ENCODE results near the gene TNNI3. TPM values are rescaled to one million over a fixed set of nuclear protein-coding genes. Genes with fewer than 3 reads are reported as not detected.

TNNI3 gene
- total and polyA plus RNA-seq, 9 of the 15 experiments (the other 6 are each of a cell fraction or from before 2014, with no cell fraction given): 4.7 to 158 (median 42.0) TPM

DNA sequence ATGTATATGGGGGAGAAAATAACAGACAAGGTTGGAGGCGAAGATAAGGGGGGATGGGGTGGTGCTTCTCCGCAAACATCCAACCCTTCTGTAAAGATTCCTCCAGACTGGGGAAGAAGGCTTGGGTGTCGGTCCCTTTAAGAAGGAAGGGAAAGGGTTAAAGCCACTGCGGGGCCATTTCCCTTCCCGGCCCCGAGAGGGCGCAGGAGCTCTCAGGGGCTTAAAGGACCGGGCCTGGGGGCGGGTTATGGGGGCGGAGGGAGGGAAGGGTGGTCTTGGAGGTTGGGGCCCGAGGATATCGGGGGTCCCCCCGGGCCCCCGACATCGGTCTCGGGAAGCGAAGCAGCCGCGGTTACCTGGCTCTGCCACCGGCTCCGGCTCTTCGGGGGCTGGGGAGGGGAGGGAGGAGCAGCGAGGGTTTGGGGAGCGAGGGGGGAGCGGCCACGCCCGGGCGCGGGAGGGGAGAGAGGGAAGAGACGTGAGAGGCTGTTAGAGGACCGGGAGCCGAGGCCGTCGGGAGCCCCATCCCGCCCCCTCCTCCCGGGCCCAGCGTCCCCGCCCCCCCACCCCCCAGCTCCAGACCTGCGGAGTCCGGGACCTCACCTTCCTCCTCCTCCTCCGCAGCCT is 11.3 kb downstream of the TNNI3 start (continued):
- TF ChIP-seq FOXK2 (conservative IDR thresholded peaks at IDR 0.05 in 1 of 2, IDR thresholded peaks at IDR 0.05 in 1 of 2; ENCODE audit: low read depth in 2 of 2) (no peak), DDX20 (tag; IDR thresholded peaks at IDR 0.05; ENCODE audit: low read depth) (no peak), POLR2B (IDR thresholded peaks at IDR 0.05; ENCODE audit: low read depth, partially characterized antibody) (no peak), ZBTB33 (CRISPR knock-in tag; IDR thresholded peaks at IDR 0.05) (0 out of 2 replicates have a peak, but pooled peaks have one; percentile 15), RBM15 (IDR thresholded peaks at IDR 0.05; ENCODE audit: insufficient read depth, low read length) (no peak), SLC30A9 (CRISPR knock-in tag; IDR thresholded peaks at IDR 0.05) (no peak), KLF16 (IDR thresholded peaks at IDR 0.05) (peak; percentile 66), SPI1 (IDR thresholded peaks at IDR 0.05; ENCODE audit: borderline replicate concordance, low read depth, low read length) (0 out of 2 replicates have a peak, but pooled peaks have one; percentile 1), SRSF7 (optimal IDR thresholded peaks at IDR 0.05; ENCODE audit: low read depth, low read length) (no peak), ZBTB43 (CRISPR knock-in tag; IDR thresholded peaks at IDR 0.05) (no peak), LEF1 (IDR thresholded peaks at IDR 0.05) (peak; percentile 59; the same call in 1 of the 2 replicates), ZBTB7A (IDR thresholded peaks at IDR 0.05; ENCODE audit: borderline replicate concordance, control insufficient read depth, low read depth, low read length) (peak; percentile 96), MTA2 (IDR thresholded peaks at IDR 0.05; ENCODE audit: low read depth) (peak; percentile 29; the same call in 1 of the 2 replicates), ZNF253 (CRISPR knock-in tag; conservative IDR thresholded peaks at IDR 0.05) (no peak), NCOA2 (IDR thresholded peaks at IDR 0.05; ENCODE audit: partially characterized antibody in 2 of 2) (no peak), ZNF79 (CRISPR knock-in tag; IDR thresholded peaks at IDR 0.05; ENCODE audit: low read depth) (no peak)
- TF ChIP-seq, protein P1, sequence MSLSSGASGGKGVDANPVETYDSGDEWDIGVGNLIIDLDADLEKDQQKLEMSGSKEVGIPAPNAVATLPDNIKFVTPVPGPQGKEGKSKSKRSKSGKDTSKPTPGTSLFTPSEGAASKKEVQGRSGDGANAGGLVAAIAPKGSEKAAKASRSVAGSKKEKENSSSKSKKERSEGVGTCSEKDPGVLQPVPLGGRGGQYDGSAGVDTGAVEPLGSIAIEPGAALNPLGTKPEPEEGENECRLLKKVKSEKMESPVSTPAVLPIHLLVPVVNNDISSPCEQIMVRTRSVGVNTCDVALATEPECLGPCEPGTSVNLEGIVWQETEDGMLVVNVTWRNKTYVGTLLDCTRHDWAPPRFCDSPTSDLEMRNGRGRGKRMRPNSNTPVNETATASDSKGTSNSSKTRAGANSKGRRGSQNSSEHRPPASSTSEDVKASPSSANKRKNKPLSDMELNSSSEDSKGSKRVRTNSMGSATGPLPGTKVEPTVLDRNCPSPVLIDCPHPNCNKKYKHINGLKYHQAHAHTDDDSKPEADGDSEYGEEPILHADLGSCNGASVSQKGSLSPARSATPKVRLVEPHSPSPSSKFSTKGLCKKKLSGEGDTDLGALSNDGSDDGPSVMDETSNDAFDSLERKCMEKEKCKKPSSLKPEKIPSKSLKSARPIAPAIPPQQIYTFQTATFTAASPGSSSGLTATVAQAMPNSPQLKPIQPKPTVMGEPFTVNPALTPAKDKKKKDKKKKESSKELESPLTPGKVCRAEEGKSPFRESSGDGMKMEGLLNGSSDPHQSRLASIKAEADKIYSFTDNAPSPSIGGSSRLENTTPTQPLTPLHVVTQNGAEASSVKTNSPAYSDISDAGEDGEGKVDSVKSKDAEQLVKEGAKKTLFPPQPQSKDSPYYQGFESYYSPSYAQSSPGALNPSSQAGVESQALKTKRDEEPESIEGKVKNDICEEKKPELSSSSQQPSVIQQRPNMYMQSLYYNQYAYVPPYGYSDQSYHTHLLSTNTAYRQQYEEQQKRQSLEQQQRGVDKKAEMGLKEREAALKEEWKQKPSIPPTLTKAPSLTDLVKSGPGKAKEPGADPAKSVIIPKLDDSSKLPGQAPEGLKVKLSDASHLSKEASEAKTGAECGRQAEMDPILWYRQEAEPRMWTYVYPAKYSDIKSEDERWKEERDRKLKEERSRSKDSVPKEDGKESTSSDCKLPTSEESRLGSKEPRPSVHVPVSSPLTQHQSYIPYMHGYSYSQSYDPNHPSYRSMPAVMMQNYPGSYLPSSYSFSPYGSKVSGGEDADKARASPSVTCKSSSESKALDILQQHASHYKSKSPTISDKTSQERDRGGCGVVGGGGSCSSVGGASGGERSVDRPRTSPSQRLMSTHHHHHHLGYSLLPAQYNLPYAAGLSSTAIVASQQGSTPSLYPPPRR (CRISPR knock-in tag; IDR thresholded peaks at IDR 0.05; ENCODE audit: borderline replicate concordance): no peak
- TF ChIP-seq, protein P2, sequence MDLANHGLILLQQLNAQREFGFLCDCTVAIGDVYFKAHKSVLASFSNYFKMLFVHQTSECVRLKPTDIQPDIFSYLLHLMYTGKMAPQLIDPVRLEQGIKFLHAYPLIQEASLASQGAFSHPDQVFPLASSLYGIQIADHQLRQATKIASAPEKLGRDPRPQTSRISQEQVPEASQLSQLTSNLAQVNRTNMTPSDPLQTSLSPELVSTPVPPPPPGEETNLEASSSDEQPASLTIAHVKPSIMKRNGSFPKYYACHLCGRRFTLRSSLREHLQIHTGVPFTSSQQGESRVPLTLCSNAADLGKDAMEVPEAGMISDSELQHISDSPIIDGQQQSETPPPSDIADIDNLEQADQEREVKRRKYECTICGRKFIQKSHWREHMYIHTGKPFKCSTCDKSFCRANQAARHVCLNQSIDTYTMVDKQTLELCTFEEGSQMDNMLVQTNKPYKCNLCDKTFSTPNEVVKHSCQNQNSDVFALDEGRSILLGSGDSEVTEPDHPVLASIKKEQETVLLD (IDR thresholded peaks at IDR 0.05): peak; percentile 69
